ENCODE data around the gene OR5D13.

The OR5D13 gene, protein sequence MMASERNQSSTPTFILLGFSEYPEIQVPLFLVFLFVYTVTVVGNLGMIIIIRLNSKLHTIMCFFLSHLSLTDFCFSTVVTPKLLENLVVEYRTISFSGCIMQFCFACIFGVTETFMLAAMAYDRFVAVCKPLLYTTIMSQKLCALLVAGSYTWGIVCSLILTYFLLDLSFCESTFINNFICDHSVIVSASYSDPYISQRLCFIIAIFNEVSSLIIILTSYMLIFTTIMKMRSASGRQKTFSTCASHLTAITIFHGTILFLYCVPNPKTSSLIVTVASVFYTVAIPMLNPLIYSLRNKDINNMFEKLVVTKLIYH

DNA sequence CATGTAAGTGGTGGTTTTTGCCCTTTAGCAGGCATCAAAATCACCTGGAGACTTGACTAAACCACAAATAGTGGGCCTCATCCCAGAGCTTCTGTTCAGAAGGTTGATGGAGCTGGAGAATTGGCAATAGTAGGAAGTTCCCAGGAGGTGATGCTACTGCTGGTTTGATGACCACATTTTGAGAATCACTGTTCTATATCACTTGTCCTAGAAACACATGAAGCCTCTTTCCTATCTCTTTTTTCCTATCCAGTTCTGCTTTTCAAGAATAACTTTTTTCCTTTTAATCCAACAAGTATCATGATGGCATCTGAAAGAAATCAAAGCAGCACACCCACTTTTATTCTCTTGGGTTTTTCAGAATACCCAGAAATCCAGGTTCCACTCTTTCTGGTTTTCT lies at the start of gene OR5D13:
Gene OR5D13 (plus strand): TSS at position 301 of the 400 bp plus-strand sequence. CDS start 0 bp downstream, at position 301.
- no peak for DNase-seq

DNA sequence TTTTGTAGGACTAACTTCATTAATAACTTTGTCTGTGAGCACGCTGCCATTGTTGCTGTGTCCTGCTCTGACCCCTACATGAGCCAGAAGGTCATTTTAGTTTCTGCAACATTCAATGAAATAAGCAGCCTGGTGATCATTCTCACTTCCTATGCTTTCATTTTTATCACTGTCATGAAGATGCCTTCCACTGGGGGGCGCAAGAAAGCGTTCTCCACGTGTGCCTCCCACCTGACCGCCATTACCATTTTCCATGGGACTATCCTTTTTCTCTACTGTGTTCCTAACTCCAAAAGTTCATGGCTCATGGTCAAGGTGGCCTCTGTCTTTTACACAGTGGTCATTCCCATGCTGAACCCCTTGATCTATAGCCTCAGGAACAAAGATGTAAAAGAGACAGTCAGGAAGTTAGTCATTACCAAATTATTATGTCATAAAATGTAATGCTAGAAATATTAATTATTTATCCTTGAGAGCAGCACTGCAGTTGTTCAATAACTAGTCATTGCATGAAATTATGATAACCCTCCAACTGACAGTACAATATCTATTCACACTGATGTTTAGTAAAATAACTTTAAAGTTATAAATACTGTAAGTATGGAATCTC lies 46.4 kb upstream of the OR5D13 start:
- peak; percentile 27 for DNase-seq

DNA sequence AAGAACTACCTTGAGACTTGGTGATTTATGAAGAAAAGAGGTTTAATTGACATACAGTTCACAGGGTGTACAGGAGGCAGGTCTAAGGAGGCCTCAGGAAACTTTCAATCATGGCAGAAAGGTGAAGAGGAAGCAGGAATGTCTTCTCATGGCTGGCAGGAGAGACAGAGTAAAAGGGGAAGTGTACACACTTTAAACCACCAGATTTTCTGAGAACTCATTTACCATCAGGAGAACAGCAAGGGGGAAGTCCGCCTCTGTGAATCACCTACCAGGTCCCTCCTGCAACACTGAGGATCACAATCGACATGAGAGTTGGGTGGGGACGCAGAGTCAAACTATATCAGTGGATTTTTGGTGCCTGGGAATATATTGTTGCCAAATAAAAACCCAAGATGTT lies 40.3 kb upstream of the OR5D13 start:
- no peak for DNase-seq

DNA sequence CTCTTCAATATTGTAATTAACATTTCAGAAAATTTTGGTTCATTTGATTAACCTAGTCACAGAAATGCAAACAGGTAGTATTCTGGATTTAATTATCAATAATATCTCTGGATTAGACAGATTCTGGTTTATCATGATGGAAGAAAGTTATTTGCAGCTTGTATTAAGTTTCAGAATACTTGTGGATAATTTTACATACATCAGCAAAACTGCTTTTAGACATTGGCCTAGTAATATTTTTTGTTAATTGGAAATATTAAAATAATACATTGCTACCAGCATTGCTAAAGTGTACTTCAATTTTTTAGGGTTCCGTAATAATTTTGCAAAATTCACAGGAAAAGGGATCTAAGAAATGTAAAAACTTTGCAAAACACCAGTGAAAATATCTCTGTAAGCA lies 18.4 kb downstream of the OR5D13 start:
- no peak for DNase-seq

DNA sequence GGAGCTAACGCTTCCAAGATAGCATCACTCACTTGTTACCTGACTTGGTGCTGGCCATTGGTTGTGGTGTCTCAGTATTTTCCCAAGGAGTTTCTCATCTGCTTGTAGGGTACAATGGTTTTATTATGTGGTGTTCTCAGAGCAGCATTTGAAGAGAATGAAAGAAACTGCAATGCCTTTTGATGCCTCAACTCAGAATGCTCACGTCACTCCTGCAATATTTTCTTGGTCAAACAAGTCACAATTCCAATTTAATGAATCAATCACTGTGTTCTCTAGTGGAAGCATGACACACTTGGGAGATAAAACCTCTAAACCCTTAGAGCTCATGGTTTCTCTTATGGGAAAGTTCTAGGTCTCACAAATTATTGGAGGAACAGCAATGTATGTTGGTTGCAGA lies 20.1 kb downstream of the OR5D13 start:
- no peak for DNase-seq

DNA sequence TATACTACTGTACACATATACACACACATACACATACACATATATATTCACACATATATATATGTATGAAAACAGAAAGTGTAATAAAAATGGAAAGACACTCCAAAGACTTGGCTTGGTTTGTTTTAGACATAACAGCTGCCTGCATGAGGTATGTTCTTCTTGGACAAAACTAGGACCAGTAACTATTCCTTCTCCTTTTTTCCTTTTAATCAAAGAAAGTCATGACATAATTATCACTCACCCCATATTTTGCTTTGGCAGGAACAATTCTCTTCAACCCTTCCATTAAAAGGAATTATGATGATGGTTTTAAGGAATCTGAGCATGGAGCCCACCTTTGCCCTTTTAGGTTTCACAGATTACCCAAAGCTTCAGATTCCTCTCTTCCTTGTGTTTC lies 22.0 kb downstream of the OR5D13 start, which contains the start of gene OR5D14:
Gene OR5D14 (plus strand): TSS at position 301 of the 400 bp plus-strand sequence. CDS start 0 bp downstream, at position 301.
- DNase-seq: no peak

DNA sequence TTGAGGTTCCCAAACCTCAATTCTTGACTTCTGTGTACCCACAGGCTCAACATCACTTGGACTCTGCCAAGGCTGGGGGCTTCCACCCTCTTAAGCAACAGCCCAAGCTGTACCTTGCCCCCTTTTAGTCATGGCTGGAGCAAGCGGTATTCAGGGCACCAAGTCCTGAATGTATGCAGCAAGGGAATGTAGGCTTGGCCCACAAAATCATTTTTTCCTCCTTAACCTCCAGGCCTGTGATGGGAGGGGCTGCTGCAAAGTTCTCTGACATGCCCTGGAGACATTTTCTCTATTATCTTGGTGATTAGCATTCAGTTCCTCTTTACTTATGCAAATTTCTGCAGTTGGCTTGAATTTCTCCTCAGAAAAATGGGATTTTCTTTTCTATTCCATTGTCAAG lies 33.0 kb downstream of the OR5D13 start:
- no peak for DNase-seq

DNA sequence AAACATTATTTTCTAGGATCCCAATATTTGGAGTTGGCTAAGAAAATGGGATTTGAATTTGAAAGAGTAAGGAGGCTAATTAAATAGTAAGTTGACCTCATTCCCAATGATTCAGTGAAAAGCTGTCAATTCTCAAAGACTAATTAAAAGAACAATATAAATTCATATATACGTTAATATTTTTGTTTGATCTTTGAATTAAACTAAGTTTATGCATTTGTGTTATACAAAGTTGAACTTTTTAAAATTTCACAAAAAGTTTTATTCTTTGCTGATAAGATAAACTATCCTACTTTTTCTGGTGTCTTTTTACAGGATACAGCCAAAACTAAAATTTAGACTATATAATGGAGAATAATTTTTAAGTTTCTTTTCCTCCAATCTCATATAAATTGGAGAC lies 37.8 kb downstream of the OR5D13 start, which contains the start of gene OR5L1:
Gene OR5L1 (plus strand): TSS at position 301 of the 400 bp plus-strand sequence. CDS start 100 bp downstream, outside the sequence.
- no peak for DNase-seq

DNA sequence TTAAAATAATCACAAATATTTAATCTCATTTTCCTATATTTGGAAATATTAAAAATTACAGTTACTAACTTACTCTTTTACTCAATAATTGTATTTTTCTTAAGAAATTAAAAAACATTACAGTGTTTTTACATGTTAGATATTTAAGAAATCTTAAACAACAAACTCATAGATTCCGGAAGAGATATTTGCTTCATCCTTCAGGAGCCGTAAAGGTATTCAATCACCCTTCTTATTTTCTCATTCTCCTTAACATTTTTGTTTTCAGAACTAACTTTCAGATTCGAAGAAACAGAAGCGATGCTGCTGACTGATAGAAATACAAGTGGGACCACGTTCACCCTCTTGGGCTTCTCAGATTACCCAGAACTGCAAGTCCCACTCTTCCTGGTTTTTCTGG lies 46.1 kb downstream of the OR5D13 start, which contains the start of gene OR5D18:
Gene OR5D18 (plus strand): TSS at position 301 of the 400 bp plus-strand sequence. CDS start 0 bp downstream, at position 301.
- DNase-seq: no peak

All from DMS53 (cell line).